Kidney epithelial cell (primary cell): ENCODE results near the gene CD99. TPM values are rescaled to one million over a fixed set of nuclear protein-coding genes. Genes with fewer than 3 reads are reported as not detected.

ENCODE experiments used
- DNase-seq: peaks from one replicate; pipeline ENCODE4 v3.0.0-alpha.2; 2010; ENCODE audit warnings: low read depth
- H3K27me3 ChIP-seq: 2 replicates; pipeline ENCODE4 v1.6.0; 2011; ENCODE audit warnings: low read length; ENCODE audit not compliant: control insufficient read depth, insufficient read depth
- H3K36me3 ChIP-seq: 2 replicates; pipeline ENCODE4 v1.5.1; 2011; ENCODE audit warnings: low read length; ENCODE audit not compliant: control insufficient read depth, insufficient read depth
- H3K4me3 ChIP-seq: 2 replicates; pipeline ENCODE4 v1.5.1; 2011; ENCODE audit warnings: low read depth, mild to moderate bottlenecking, control low read depth, low read length
- CTCF ChIP-seq: IDR thresholded peaks from 2 replicates; pipeline ENCODE4 v1.5.1; 2011; ENCODE audit warnings: mild to moderate bottlenecking, moderate library complexity, low read length, control low read depth, inconsistent platforms; ENCODE audit not compliant: insufficient read depth, poor library complexity, severe bottlenecking
- total RNA-seq: library from RNA; depleted of rRNA; stranded (reverse); fragments of >200 nt; gene quantifications from 2 replicates; pipeline ENCODE4 v1.2.3, GENCODE V29; 2015

CD99 gene
- total RNA-seq, 1 donor from 2014 or later: 152 TPM

GRCh38 chrX:2657532-2658113 lies 33.5 kb upstream of the CD99 start:
- Histone ChIP-seq H3K27me3 (no peaks in the 10 kb centered on the region), H3K36me3 (no peaks in the 10 kb centered on the region), H3K4me3 (no peak overlapping the region)
- DNase-seq: no peak
- TF ChIP-seq CTCF: no peak

- TF ChIP-seq CTCF: no peak
- H3K27me3 ChIP-seq: no peaks in the 10 kb centered on the region
- no peaks in the 10 kb centered on the region for H3K36me3 ChIP-seq
- no peak overlapping the region for H3K4me3 ChIP-seq
- DNase-seq: no peak
Observed at GRCh38 chrX:2658585-2659292, 32.4 kb upstream of the CD99 start.

- Histone ChIP-seq H3K27me3 (no peaks in the 10 kb centered on the region), H3K4me3 (no peak overlapping the region), H3K36me3 (no peaks in the 10 kb centered on the region)
- TF ChIP-seq CTCF: no peak
- DNase-seq: no peak
Observed at GRCh38 chrX:2662586-2662985, 28.5 kb upstream of the CD99 start.

- Histone ChIP-seq H3K27me3 (no peaks in the 10 kb centered on the region), H3K36me3 (no peaks in the 10 kb centered on the region), H3K4me3 (no peak overlapping the region)
- TF ChIP-seq CTCF: no peak
- DNase-seq: no peak
Observed at GRCh38 chrX:2664502-2664901, 26.6 kb upstream of the CD99 start.

- H3K27me3 ChIP-seq: no peaks in the 10 kb centered on the region
- H3K36me3 ChIP-seq: no peaks in the 10 kb centered on the region
- no peak for TF ChIP-seq CTCF
- no peak overlapping the region for H3K4me3 ChIP-seq
- no peak for DNase-seq
Observed at GRCh38 chrX:2665387-2666304, 25.4 kb upstream of the CD99 start.
